ENCODE data around the gene G6PD.
"Not testable (repeated sequence)": the region's sequence is repeated elsewhere in the genome, so short reads cannot be mapped to it uniquely, and the experiment has no call there.

G6PD gene

GRCh38 chrX:154546354-154547244 is at the start of gene G6PD:
G6PD (minus strand) TSS chrX:154546846; CDS start chrX:154546155, 691 bp downstream.
- peak; percentile 43 for DNase-seq (ENCODE audit: low read depth)

GRCh38 chrX:154595559-154596249 is 49.1 kb upstream of the G6PD start:
- DNase-seq (ENCODE audit: low read depth) = no peak

- no peak for DNase-seq (ENCODE audit: low read depth)
These were observed 47.8 kb upstream of the G6PD start for GRCh38 chrX:154594491-154594890.

- DNase-seq (ENCODE audit: low read depth) = no peak
These were observed 46.6 kb upstream of the G6PD start for GRCh38 chrX:154593201-154593600.

GRCh38 chrX:154592505-154592904 is 45.9 kb upstream of the G6PD start:
- no peak for DNase-seq (ENCODE audit: low read depth)

- not testable (repeated sequence) for DNase-seq (ENCODE audit: low read depth)
These were observed 43.8 kb upstream of the G6PD start for GRCh38 chrX:154590415-154590814.

- not testable (repeated sequence) for DNase-seq (ENCODE audit: low read depth)
These were observed 38.0 kb upstream of the G6PD start, which contains the start of gene CTAG1A for GRCh38 chrX:154584585-154585183. CTAG1A (plus strand) TSS chrX:154585133; CDS start chrX:154585207, 74 bp downstream.

- DNase-seq (ENCODE audit: low read depth) = not testable (repeated sequence)
These were observed 36.3 kb upstream of the G6PD start for GRCh38 chrX:154582994-154583393.

- not testable (repeated sequence) for DNase-seq (ENCODE audit: low read depth)
These were observed 28.4 kb upstream of the G6PD start for GRCh38 chrX:154575076-154575475.

GRCh38 chrX:154573061-154573460 is 26.4 kb upstream of the G6PD start:
- DNase-seq (ENCODE audit: low read depth) = not testable (repeated sequence)

GRCh38 chrX:154570361-154570760 is 23.7 kb upstream of the G6PD start:
- DNase-seq (ENCODE audit: low read depth) = not testable (repeated sequence)

GRCh38 chrX:154562295-154562694 is 15.6 kb upstream of the G6PD start:
- DNase-seq (ENCODE audit: low read depth) = not testable (repeated sequence)

GRCh38 chrX:154560326-154560725 is 13.7 kb upstream of the G6PD start:
- DNase-seq (ENCODE audit: low read depth) = not testable (repeated sequence)

- DNase-seq (ENCODE audit: low read depth) = not testable (repeated sequence)
These were observed 12.2 kb upstream of the G6PD start for GRCh38 chrX:154558896-154559295.

GRCh38 chrX:154558060-154558690 is 11.5 kb upstream of the G6PD start:
- not testable (repeated sequence) for DNase-seq (ENCODE audit: low read depth)

GRCh38 chrX:154552112-154552806 is 5.6 kb upstream of the G6PD start:
- not testable (repeated sequence) for DNase-seq (ENCODE audit: low read depth)

GRCh38 chrX:154549766-154550165 is 3.1 kb upstream of the G6PD start:
- DNase-seq (ENCODE audit: low read depth) = no peak

GRCh38 chrX:154548028-154548316 is 1.3 kb upstream of the G6PD start:
- no peak for DNase-seq (ENCODE audit: low read depth)

- DNase-seq (ENCODE audit: low read depth) = peak; percentile 74
These were observed 790 bp upstream of the G6PD start, which contains the start of gene IKBKG for GRCh38 chrX:154547245-154548027. IKBKG (plus strand) TSS chrX:154547620; CDS start chrX:154552003, 4,383 bp downstream.

- DNase-seq (ENCODE audit: low read depth) = no peak
These were observed 872 bp downstream of the G6PD start for GRCh38 chrX:154545673-154546274.

All from stimulated activated CD8-positive, alpha-beta memory T cell treated with anti-CD3 and anti-CD28 coated beads, Interleukin-7, amount 100 ng/mL, for 24 hours (primary cell).